Activated naive CD8-positive, alpha-beta T cell treated with anti-CD3 and anti-CD28 coated beads, Interleukin-2, amount 50 U/mL, for 16 hours (primary cell): Measurements from ENCODE around the gene GPR142.

Source experiments
- DNase-seq: peaks from one replicate; pipeline ENCODE4 v3.0.0-alpha.2; 2020; ENCODE audit warnings: low read depth, low spot score

GPR142 gene

DNA sequence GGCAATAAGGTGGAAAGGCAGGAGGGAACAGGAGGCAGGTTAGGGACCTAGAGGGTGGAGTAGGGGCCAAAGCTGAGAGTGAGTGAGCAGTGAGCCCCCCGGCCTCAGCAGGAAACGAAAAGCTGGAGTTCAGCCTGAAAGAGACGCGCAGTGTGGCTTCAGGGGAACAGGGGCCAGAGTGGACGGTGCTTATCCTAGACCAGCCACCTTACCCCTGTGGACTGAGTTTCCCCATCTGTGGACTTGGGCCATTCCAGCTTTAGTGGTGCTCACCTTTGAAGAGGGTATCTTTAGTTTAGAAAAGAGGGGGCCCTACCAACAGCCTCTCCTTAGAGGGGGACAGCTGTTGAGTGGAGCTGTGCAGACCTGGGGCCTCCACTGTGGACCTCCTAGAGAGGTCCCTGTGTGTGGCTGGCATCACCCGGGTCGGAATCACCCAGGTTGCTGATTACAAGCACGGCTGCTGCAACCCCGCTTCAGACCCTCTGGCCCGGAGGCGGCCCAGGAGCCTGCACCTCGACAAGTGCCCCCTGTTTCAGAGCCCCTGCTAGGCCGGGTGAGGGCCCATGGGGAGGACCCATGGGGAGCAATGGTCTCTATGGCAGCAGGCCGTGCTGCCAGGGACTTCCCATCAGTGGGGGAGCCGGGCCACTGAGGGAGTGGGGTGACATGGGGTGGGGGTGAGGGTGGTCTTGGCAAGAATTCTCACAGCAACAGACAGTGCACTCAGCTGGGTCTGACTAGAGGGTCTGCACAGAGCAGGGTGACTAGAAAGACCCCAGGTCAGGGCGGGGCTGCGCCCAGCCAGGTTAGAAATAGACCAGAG, 2.6 kb downstream of the GPR142 start:
- no peak for DNase-seq

DNA sequence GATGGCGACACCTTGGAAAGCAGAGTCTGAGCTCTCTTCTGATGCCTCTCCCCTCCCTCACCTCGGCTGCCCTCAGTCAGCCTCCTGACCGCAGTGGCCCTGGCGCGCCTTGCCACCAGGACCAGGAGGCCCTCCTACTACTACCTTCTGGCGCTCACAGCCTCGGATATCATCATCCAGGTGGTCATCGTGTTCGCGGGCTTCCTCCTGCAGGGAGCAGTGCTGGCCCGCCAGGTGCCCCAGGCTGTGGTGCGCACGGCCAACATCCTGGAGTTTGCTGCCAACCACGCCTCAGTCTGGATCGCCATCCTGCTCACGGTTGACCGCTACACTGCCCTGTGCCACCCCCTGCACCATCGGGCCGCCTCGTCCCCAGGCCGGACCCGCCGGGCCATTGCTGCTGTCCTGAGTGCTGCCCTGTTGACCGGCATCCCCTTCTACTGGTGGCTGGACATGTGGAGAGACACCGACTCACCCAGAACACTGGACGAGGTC, 4.4 kb downstream of the GPR142 start:
- no peak for DNase-seq

DNA sequence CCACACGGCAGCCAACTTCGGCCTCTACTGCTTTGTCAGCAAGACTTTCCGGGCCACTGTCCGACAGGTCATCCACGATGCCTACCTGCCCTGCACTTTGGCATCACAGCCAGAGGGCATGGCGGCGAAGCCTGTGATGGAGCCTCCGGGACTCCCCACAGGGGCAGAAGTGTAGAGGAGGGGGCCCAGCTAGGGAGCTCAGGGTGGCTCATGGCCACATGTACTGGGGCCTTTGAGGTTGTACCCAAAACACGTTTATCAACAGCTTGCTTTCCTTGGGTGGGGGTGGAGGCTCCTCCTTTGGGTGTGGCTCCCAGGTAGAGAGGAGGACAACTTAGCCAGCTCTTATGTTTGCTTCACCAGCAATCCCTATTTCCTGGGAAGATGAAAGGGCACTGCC, 5.1 kb downstream of the GPR142 start:
- no peak for DNase-seq

DNA sequence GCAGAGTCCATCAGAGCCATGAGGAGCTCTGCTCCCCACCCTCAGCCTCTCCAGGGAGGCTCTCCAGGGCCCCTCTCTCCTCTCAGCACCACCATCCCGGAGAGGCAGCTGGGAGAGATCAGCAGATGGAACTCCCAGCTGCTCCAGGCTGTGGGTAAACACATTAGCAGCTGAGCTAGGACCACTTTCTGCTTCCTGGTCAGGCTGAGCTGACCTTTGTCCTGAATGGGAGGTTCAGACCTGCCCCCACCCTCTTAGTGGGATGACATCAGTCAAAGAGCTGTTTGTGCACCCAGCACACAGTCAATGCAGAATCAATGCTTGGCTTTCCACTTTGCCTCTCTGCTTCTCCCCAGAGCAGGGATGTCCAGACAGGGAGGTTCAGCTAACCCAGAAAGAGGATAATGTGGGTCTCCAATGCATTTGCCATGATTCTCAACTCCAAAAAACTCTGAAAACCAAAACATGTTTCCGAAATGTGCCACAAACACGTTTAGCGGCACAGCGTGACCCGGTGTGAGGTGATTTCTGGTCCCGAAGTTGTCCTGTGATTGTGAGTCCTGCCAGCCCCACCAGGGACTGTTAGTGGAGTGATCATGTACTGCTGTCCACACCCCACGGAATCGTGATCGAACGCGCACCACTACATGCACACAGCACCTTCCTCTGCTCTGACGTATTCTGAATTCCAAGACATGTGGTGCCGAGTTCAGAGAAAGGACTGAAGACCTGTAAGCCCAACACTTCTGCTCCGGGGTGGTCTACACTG, 6.7 kb downstream of the GPR142 start:
- DNase-seq = no peak

DNA sequence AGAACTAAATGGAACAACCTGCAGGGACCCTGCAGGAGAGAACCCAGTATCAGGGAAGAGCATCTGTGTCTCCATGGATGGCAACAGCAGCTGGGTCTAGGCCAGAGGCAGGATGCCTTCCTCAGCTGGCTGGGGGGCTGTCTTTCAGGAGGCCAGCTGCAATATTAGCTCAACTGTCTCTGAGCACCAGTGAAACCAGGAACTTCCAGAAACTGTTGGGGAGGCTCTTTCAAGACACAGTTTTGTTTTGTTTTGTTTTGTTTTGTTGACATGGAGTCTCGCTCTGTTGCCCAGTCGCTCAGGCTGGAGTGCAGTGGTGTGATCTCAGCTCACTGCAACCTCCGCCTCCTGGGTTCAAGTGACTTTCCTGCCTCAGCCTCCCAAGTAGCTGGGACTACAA, 7.6 kb downstream of the GPR142 start:
- no peak for DNase-seq

DNA sequence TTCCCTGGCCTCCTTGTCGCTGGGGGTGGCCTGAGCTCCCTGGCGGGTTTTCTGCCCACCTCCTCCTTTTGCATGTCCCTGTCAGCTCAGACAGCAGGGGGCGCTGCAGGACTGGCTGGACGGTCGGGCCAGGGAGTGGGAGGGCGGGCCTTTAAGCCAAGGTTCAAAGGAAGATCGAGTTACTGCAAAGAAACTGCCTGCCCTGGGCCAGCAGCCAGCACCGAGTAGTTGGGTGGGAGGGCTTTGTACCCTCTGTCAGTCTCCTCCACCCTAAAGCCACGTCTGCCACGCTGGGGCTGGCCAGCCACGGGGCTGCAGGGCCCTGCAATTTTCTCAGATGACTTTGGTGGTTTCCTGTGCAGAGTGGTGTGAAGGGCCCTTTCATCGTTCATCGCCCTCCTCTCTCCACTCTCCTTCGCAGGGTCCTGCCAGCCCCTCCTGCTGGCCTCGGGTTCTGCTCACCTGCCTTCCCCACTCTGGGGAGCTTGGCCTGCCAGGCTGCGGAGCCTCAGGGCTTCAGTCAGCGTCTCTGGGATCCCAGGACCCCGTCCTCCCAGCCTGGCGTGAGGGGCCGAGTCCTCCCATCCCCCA, 12.3 kb downstream of the GPR142 start:
- peak; percentile 86 for DNase-seq

DNA sequence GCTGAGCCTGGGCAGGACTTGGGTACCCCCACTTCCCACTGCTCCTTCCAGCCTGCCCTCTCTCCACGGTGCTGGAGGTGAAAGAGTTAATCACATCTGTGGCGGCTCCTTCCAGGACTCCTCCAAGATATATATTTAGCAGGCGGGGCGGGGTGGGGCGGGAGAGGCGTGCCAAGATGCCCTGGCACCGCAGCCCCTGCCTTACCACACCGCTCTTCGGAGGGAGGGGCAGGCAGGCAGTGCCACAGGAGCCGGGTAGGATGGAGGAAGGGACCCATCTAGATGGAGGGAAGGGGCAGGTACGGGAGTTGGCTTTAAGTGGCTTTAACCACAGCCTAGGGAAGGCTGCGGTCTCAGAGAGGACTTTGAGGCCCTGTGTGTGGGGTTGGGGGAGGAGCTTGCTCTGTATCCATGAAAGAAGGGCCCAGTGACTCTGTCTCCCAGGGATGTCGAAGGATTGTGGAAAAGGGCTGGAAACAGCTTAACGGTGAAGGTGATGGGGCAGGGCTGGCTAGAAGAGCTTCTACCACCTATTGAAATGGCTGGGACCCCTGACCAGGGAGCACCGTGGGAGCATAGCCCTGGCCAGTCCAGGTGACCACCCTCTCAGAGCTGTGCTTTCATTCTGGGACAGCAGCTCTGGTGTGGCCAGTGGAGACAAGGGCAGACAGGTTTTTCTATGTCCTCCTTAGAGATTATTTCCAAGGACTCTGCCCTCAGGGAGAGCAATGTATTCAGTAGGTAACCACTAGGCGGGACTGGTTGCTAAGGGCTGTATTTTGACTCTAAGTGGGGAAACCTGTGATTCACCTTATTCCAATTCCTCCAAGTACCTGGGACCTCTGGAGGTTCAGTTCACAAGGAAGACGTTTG, 13.0 kb downstream of the GPR142 start:
- DNase-seq = no peak

DNA sequence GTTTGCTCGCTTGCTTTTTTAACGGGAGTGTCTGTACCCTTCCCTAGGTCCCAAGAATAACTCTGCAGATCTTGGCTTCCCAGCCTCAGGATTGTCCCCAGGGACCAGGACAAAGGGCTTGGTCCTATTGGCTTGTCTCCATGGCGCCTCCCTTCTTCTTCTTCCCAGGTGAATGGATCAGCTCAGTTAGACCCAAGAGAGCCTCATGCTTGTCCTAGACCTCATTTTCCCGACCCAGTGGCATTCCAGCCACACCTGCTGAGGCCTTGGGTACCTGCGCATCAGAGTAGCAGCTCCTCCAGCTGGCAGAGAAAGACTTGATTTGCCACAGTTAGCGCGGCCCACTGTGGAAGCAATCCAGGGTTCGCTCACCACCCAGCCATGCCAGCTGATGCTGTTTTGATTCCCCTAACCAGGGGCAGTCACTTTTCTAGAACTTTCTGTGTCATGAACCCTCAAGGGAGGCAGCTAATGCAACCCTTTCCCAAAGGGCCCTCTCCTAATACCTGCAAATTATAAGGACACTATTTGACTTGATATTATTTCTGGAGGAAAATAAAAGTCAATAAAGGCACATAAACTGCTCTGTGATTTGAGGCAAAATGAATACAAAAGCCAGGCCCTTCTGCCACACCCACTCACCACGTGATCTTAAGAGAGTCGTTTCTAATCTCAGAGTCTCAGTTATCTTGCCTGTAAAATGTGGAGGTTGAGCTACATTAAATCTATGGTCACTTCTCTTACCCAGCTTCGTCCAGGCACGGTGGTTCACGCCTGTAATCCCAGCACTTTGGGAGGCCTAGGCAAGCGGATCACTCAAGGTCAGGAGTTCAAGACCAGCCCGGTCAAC, 13.9 kb downstream of the GPR142 start:
- no peak for DNase-seq

DNA sequence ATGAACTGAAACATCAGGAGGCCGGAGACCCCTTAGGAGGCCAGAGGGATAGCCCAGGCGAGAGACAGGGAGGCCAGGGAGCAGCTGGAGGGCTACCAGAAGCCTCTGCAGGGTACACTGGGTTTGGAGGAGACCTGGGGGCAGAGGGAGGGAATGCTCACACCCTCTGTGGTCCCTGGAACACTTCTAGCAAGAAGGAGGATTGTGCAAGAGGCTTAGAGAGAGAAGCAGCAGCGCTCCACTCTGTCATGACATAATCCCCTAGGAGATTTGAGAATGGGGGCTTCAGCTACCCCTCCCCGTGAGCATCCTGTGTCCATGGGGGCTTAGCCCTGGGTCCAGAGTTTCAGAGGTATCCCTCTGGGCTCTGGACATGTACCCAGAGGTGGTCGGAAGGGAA, 15.8 kb downstream of the GPR142 start:
- DNase-seq = no peak

DNA sequence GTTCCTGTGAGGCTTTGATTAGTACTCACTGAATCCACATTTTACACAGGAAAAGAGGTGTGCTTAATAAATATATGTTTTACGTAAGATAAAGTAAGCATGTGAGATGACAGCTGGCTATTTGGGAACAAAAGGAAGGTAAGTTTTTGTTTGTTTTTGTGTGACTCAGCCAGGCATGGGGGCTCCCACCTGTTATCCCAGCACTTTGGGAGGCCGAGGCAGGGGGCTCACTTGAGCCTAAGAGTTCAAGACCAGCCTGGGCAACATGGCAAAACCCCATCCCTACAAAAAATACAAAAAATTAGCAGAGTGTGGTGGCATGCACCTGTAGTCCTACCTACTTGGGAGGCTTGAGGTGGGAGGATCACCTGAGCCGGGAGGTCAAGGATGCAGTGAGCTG, 17.9 kb downstream of the GPR142 start:
- DNase-seq = no peak

DNA sequence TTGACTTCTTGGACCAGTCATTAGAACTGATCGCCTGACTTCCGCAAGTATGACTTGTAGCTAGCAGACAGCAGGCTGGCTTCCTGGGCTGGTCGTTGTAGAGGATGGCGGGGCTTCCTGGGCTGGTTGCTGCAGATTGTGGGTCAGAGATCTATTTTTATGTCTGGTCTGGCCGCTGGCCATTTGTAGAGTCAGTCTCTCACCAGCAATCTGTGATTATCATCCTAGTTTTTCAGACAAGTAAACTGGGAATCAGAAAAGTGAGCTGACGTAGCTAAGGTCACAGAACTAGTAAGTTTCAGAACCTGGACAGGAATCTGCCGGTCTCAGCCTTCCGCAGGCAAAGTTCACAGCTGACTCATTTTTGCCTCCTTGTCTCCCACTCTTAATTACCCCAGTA, 19.1 kb downstream of the GPR142 start:
- no peak for DNase-seq

DNA sequence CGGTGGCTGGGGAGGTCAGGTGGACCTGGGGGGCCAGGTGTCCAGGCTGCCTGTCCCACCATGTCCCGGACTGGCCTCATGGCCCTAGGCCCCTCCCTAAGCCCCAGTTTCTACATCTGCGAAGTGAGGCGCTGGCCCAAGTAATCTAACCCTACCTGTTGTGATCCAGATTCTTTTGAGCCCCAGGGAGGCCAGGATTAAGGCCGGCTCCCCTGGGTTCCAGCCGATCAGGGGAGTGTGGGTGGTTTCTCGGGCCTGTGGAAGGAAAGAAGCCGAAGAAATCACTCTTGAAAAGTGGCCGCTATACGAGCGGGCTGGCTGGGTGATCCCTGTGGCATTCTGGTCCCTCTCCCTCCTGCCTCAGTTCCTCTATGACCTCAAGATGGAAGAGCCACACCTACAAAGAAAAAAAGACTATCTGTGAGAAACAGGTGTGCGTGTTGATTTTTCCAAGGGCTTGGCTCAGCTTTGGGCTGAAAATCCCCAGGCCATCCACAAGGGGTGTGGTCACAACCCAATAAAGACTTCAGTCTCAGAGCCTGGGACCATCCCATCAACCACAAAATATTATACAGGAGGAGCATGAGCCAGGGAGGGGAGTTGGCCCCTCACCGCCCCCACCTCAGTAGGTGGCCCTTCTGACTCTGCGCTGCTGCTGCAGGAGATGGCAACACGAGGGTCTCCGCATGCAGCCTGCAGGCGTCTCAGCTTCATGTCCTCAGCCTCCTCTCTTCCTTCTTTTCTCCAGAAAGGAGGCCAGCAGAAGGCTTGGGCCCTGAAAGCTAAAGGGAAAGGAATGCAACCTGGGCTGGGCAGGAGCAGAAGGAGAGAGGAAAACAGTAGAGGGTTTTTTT, 20.3 kb downstream of the GPR142 start:
- no peak for DNase-seq

DNA sequence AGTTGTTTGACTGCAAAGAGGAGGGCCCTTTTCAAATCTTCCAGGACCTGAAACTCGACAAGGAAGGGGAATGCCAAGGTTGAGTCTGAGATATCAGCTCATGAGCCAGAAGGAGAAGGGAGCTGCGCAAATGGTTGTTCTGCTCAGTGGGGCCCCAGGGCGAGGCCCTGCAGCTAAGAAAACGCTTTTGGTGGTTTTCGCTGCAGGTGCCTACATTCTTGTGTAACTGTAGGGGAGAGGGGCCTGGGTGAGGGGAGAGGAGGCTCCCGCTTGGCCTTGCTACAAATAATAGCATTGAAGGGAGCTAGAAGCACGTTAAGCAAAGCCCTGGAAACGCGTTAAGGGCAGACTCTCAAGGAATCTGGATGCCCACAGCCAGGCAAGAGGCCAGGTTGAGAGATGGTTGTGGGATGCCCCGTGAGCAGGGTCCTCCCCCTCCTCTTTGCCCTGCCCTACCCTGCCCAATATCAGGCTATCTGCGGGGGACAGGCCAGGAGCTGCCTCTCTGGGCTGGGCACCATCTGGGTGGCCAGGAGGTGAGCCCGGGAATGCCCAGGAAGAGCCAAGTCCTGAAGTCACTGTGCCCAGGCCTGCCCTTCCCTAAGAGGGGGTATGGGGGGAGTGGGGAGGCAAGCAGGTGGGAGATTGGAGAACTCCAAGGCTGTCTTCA, 21.9 kb downstream of the GPR142 start:
- no peak for DNase-seq

DNA sequence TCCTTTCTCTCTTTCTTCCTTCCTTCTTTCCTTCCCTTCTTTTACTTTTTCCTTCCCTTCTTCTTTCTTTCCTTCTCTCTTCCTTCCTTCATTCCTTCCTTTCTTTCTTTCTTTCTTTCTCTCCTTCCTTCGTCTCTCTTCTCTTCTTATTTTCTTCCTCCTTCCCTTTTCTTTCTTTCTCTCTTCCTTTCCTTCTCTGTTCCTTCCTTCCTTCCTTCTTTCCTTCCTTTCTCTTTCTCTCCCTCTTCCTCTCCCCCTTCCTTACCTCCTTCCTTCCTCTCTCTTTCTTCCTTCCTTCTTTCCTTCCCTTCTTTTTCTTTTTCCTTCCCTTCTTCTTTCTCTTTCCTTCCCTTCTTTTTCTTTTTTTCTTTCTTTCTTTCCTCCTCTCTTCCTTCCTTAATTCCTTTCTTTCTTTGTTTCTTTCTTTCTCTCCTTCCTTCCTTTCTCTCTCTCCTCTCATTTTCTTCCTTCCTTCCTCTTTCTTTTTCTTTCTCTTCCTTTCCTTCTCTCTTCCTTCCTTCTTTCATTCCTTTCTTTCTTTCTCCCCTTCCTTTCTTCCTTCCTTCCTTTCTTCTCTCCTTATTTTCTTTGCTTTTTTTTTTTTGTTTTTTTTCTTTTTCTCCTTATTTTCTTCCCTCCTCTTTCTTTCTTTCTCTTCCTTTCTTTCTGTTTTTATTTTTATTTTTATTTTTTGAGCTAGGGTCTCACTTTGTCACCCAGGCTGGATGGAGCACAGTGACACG, 22.8 kb downstream of the GPR142 start:
- no peak for DNase-seq

DNA sequence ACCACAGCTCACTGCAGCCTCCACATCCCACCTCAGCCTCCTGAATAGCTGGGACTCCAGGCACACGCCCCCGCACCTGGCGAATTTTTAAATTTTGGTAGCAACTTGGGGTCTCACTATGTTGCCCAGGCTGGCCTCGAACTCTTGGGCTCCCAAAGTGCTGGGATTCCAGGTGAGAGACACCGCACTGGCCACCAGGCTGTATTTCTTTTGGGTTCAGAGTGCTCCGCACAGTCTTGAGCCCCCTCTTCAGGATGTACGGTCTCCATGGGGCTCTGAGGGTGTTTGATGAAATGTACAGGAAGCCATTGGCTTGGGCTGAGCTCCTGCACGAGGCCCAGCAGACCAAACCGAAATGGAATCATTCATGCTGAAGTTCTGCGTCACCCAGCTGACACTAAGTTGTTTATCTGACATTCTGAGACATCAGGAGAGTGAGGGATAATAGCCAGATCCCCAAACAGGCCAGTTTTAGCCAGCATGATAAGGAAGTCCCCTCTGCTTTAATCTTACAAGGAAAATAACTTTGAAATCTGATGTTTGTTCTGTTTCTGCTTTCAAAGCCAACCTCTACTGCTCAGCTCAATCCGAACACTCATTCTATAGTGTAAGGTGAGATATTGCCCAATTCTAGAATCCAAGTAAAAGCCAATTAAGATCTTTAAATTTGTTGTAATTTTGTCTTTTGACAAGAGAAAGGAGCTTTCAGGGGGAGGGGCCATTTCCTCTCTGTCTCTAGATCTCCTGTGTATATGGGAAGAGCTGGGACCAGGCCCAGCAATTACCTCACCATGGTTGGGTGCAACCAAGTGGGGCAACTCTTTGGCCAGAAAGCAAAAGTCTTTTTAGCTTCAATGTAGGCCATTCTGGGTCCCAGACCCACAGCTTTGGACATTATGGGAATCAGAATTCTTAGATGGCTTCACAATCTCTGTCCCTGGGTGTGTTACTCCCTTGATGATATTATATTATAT, 23.7 kb downstream of the GPR142 start:
- no peak for DNase-seq

DNA sequence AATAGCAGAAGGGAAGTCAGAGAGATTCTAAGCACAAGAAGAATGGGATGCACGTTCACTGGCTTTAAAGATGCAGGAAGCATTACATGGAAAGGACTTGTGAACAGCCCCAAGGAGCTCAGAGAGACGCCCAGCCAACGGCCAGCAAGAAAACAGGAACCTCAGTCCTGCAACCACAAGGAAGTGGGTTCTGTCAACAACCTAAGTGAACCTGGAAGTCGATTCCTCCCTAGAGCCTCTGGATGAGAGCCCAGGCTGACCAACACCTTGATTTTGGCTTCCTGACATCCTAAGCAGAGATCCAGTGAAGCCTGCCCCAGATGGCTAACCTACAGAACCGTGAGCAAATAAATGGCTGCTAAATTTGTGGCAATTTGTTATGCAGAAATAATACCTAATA, 24.5 kb downstream of the GPR142 start:
- DNase-seq = no peak

DNA sequence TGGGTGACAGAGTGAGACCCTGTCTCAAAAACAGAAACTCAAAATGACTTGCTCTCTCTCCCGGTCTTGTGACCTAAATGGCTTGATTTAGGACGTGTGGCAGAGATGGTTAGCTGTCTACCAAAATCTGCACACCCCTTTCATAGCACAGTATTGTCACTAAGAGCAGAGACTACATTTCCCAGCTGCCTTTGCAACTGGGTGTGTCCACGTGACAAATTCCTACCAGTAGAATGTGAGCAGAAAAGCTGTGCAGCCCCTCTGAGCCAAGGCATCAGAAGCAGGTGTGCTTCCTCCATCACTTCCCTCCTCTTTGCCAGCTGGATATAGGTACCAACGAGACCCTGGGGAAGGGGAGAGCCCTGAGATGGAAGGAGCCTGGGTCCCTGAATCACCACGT, 25.5 kb downstream of the GPR142 start:
- no peak for DNase-seq
